CD4-positive, alpha-beta T cell (primary cell): ENCODE measurements around the gene FOXO1. TPM values are rescaled to one million over a fixed set of nuclear protein-coding genes. Genes with fewer than 3 reads are reported as not detected.

Experiments used
- ATAC-seq: fragments of 200-7000 bp; cut with Tn5 transposase; one replicate; pipeline ENCODE4 v1.10.0; 2022; ENCODE audit warnings: mild to moderate bottlenecking; ENCODE audit not compliant: poor library complexity
- CTCF ChIA-PET: fragments of 350-600 bp; sonication (Branson Sonifier 250); formaldehyde crosslinking; loops from one replicate; lab custom pipeline; 2021; ENCODE audit warnings: antibody characterized with exemption, inconsistent platforms; lab: Charles Lee
- POLR2A ChIA-PET: fragments of 350-600 bp; sonication (Branson Sonifier 250); formaldehyde crosslinking; loops from one replicate; lab custom pipeline; 2021; ENCODE audit warnings: antibody characterized with exemption, inconsistent platforms; lab: Charles Lee
- DNase-seq, 14 experiments: peaks; one replicate each; pipeline ENCODE4 v3.0.0-alpha.2; 2013 to 2020; ENCODE audit warnings: mixed read lengths in 2 of 14
- H3K27ac ChIP-seq, 2 donors: one replicate each; pipeline versions ENCODE4 v1.5.1 to v1.7.0; 2013; ENCODE audit warnings: low read length in 2 of 2, low read depth in 1 of 2, mild to moderate bottlenecking in 1 of 2
- H3K27me3 ChIP-seq, 2 experiments: 1 replicate in 1 of 2; 2 replicates in 1 of 2; pipeline versions ENCODE4 v1.6.1 to v1.7.0; 2013; ENCODE audit warnings: low read length in 2 of 2, control low read depth in 1 of 2, mild to moderate bottlenecking in 1 of 2, moderate library complexity in 1 of 2; ENCODE audit not compliant: insufficient read depth in 2 of 2, control insufficient read depth in 1 of 2
- H3K36me3 ChIP-seq: one replicate; pipeline ENCODE4 v1.6.1; 2013; ENCODE audit warnings: low read length, control low read depth; ENCODE audit not compliant: insufficient read depth
- H3K4me1 ChIP-seq: one replicate; pipeline ENCODE4 v1.6.1; 2013; ENCODE audit warnings: low read length, control low read depth; ENCODE audit not compliant: insufficient read depth
- H3K4me3 ChIP-seq: one replicate; pipeline ENCODE4 v1.5.1; 2013; ENCODE audit warnings: mild to moderate bottlenecking, low read length, moderate library complexity
- H3K9me3 ChIP-seq, 2 experiments: 1 replicate in 1 of 2; 2 replicates in 1 of 2; pipeline versions ENCODE4 v1.6.1 to v1.7.0; 2013; ENCODE audit warnings: low read length in 2 of 2, mild to moderate bottlenecking in 2 of 2, control low read depth in 1 of 2, moderate library complexity in 1 of 2; ENCODE audit not compliant: control insufficient read depth in 1 of 2, insufficient read depth in 1 of 2
- H3K27ac Mint-ChIP-seq: one replicate; pipeline ENCODE4 v1.8.0; 2020; ENCODE audit warnings: mixed read lengths
- H3K27me3 Mint-ChIP-seq: one replicate; pipeline ENCODE4 v1.8.0; 2021; ENCODE audit warnings: mixed read lengths
- H3K36me3 Mint-ChIP-seq: one replicate; pipeline ENCODE4 v1.8.0; 2021; ENCODE audit warnings: low read depth, mixed read lengths
- H3K4me1 Mint-ChIP-seq: one replicate; pipeline ENCODE4 v1.8.0; 2021; ENCODE audit warnings: low read depth, mixed read lengths
- H3K4me3 Mint-ChIP-seq: one replicate; pipeline ENCODE4 v1.8.0; 2020; ENCODE audit warnings: mild to moderate bottlenecking, mixed read lengths
- H3K9me3 Mint-ChIP-seq: one replicate; pipeline ENCODE4 v1.8.0; 2020; ENCODE audit warnings: mixed read lengths
- intact Hi-C, 2 experiments: fragments of 100-400 bp; cut with DNase I in 1 of 2; cut with micrococcal nuclease in 1 of 2; formaldehyde crosslinking; loops; one replicate each; pipeline versions ENCODE4 v1.15.1 to v1.9.0; 2023 to 2025; cut with DNase I, micrococcal nuclease
- total RNA-seq, 174 experiments: library from RNA in 2 of 174; stranded (reverse) in 2 of 174; gene quantifications; one replicate each; pipeline ENCODE4 v1.2.3 and lab custom pipeline; 2021 to 2026
- TF ChIP-seq, protein P1 (sequence below): fragments of 200-600 bp; IDR thresholded peaks from one replicate; pipeline ENCODE4 v1.8.0; 2022; ENCODE audit warnings: antibody characterized with exemption, mild to moderate bottlenecking

The FOXO1 gene
- total RNA-seq, 2 experiments from 2014 or later = 93.1 to 101 TPM

- Histone ChIP-seq H3K4me3 (no peak overlapping the region), H3K9me3 (no peaks in the 10 kb centered on the region), H3K36me3 (no peaks in the 10 kb centered on the region), H3K27ac (no peak overlapping the region), H3K27me3 (no peaks in the 10 kb centered on the region), H3K4me1 (no peaks in the 10 kb centered on the region)
- Mint-ChIP-seq H3K4me3 (no peak overlapping the region), H3K27ac (peak overlapping the region; percentile 72), H3K4me1 (peaks cover 49% of the 10 kb centered on the region), H3K36me3 (no peaks in the 10 kb centered on the region), H3K27me3 (no peaks in the 10 kb centered on the region), H3K9me3 (peaks cover 6% of the 10 kb centered on the region)
- intact Hi-C loops = no loop called here
- ChIA-PET POLR2A (no interaction called here), CTCF (no interaction called here)
- DNase-seq (no peak), ATAC-seq (no peak)
- TF ChIP-seq, protein P1, sequence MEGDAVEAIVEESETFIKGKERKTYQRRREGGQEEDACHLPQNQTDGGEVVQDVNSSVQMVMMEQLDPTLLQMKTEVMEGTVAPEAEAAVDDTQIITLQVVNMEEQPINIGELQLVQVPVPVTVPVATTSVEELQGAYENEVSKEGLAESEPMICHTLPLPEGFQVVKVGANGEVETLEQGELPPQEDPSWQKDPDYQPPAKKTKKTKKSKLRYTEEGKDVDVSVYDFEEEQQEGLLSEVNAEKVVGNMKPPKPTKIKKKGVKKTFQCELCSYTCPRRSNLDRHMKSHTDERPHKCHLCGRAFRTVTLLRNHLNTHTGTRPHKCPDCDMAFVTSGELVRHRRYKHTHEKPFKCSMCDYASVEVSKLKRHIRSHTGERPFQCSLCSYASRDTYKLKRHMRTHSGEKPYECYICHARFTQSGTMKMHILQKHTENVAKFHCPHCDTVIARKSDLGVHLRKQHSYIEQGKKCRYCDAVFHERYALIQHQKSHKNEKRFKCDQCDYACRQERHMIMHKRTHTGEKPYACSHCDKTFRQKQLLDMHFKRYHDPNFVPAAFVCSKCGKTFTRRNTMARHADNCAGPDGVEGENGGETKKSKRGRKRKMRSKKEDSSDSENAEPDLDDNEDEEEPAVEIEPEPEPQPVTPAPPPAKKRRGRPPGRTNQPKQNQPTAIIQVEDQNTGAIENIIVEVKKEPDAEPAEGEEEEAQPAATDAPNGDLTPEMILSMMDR = no peak
Measured at GRCh38 chr13:40547591-40548315, 118.7 kb downstream of the FOXO1 start.

DNA sequence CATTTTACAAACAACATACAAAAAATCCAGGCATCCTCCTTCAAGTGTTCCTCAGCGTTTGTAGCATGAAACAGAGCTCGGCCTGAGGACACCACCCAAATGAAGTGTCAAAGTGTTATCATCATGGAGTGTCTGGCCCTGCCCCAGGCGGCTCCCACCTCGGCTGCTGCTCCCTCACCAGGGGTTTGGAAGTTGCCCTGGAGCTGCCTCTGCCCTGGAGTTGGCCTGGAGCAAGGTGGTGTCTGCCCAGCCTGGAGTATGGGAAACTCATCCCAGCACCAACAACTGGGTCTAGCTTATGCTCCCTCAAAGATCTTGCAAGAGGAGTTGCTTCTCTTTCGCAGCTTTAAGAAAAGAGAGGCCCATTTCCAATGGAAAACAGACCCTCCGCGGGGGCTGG lies 120.4 kb downstream of the FOXO1 start:
- Mint-ChIP-seq H3K27me3 (no peaks in the 10 kb centered on the region), H3K4me1 (peaks cover 32% of the 10 kb centered on the region), H3K27ac (peak overlapping the region; percentile 72), H3K4me3 (no peak overlapping the region), H3K9me3 (peaks cover 6% of the 10 kb centered on the region), H3K36me3 (no peaks in the 10 kb centered on the region)
- Histone ChIP-seq H3K27ac (no peak overlapping the region), H3K4me3 (no peak overlapping the region), H3K27me3 (no peaks in the 10 kb centered on the region), H3K9me3 (no peaks in the 10 kb centered on the region), H3K36me3 (no peaks in the 10 kb centered on the region), H3K4me1 (no peaks in the 10 kb centered on the region)
- ChIA-PET CTCF (no interaction called here), POLR2A (interaction anchor here (0.6 kb wide), 1 partner anchor 49 kb away, joined by 3 read pairs; no protein-coding TSS in a partner anchor)
- TF ChIP-seq, protein P1 = no peak
- DNase-seq = no peak
- intact Hi-C loops = no loop called here
- no peak for ATAC-seq

- Mint-ChIP-seq H3K9me3 (no peaks in the 10 kb centered on the region), H3K27ac (no peak overlapping the region), H3K27me3 (no peaks in the 10 kb centered on the region), H3K36me3 (no peaks in the 10 kb centered on the region), H3K4me1 (peaks cover 14% of the 10 kb centered on the region), H3K4me3 (no peak overlapping the region)
- ChIA-PET CTCF (no interaction called here), POLR2A (no interaction called here)
- ATAC-seq = no peak
- H3K4me3 ChIP-seq = no peak overlapping the region
- no peaks in the 10 kb centered on the region for H3K4me1 ChIP-seq
- no peaks in the 10 kb centered on the region for H3K36me3 ChIP-seq
- TF ChIP-seq, protein P1 = no peak
- intact Hi-C loops = no loop called here
- DNase-seq = no peak
- no peaks in the 10 kb centered on the region for H3K27me3 ChIP-seq
- H3K27ac ChIP-seq = no peak overlapping the region
- H3K9me3 ChIP-seq = peaks cover 0 to 3% of the 10 kb centered on the region in 2 experiments
Measured at GRCh38 chr13:40540328-40541044, 126.0 kb downstream of the FOXO1 start.
